ENCODE data around the gene KRTAP9-8.
"Not testable (repeated sequence)": the region's sequence is repeated elsewhere in the genome, so short reads cannot be mapped to it uniquely, and the experiment has no call there.

Gene KRTAP9-8

GRCh38 chr17:41251261-41251660, 13.5 kb downstream of the KRTAP9-8 start:
- no peak for TF ChIP-seq CTCF (IDR thresholded peaks at IDR 0.05; ENCODE audit: control insufficient read depth, insufficient read depth, low read depth, low read length, missing control alignments)

GRCh38 chr17:41254861-41255260, 17.1 kb downstream of the KRTAP9-8 start:
- H3K4me3 ChIP-seq (ENCODE audit: control insufficient read depth, low read depth, low read length), result no peak overlapping the region
- no peak for TF ChIP-seq CTCF (IDR thresholded peaks at IDR 0.05; ENCODE audit: control insufficient read depth, insufficient read depth, low read depth, low read length, missing control alignments)
- DNase-seq (ENCODE audit: low read depth), result no peak

More at GRCh38 chr17:41251261-41251660, 13.5 kb downstream of the KRTAP9-8 start:
- DNase-seq (ENCODE audit: low read depth), result no peak
- no peak overlapping the region for H3K4me3 ChIP-seq (ENCODE audit: control insufficient read depth, low read depth, low read length)

- peak; percentile 4 for DNase-seq (ENCODE audit: low read depth)
- H3K4me3 ChIP-seq (ENCODE audit: control insufficient read depth, low read depth, low read length), result not testable (repeated sequence)
These were observed 17.8 kb downstream of the KRTAP9-8 start, which contains the start of gene KRTAP9-9 for GRCh38 chr17:41255381-41256290. TSS of gene KRTAP9-9 (plus strand) at chr17:41255384.

GRCh38 chr17:41256291-41256685, 18.5 kb downstream of the KRTAP9-8 start:
- TF ChIP-seq CTCF (IDR thresholded peaks at IDR 0.05; ENCODE audit: control insufficient read depth, insufficient read depth, low read depth, low read length, missing control alignments), result no peak
- H3K4me3 ChIP-seq (ENCODE audit: control insufficient read depth, low read depth, low read length), result no peak overlapping the region
- no peak for DNase-seq (ENCODE audit: low read depth)

GRCh38 chr17:41258406-41258805, 20.6 kb downstream of the KRTAP9-8 start:
- TF ChIP-seq CTCF (IDR thresholded peaks at IDR 0.05; ENCODE audit: control insufficient read depth, insufficient read depth, low read depth, low read length, missing control alignments), result no peak
- DNase-seq (ENCODE audit: low read depth), result no peak
- H3K4me3 ChIP-seq (ENCODE audit: control insufficient read depth, low read depth, low read length), result no peak overlapping the region

- DNase-seq (ENCODE audit: low read depth), result no peak
- no peak for TF ChIP-seq CTCF (IDR thresholded peaks at IDR 0.05; ENCODE audit: control insufficient read depth, insufficient read depth, low read depth, low read length, missing control alignments)
- no peak overlapping the region for H3K4me3 ChIP-seq (ENCODE audit: control insufficient read depth, low read depth, low read length)
These were observed 25.4 kb downstream of the KRTAP9-8 start for GRCh38 chr17:41263212-41263611.

GRCh38 chr17:41264599-41264998, 26.8 kb downstream of the KRTAP9-8 start:
- H3K4me3 ChIP-seq (ENCODE audit: control insufficient read depth, low read depth, low read length), result no peak overlapping the region
- DNase-seq (ENCODE audit: low read depth), result no peak
- TF ChIP-seq CTCF (IDR thresholded peaks at IDR 0.05; ENCODE audit: control insufficient read depth, insufficient read depth, low read depth, low read length, missing control alignments), result no peak

All from AG09309 (cell line).